Loucy (cell line): ENCODE measurements around the gene DUSP6.

Experiments
- CTCF ChIP-seq: fragments of 200-600 bp; sonication (generic); conservative IDR thresholded peaks from 2 replicates; pipeline ENCODE4 v1.5.1; 2014; ENCODE audit warnings: mild to moderate bottlenecking, antibody characterized with exemption, low read length
- EZH2phosphoT487 ChIP-seq: fragments of 200-600 bp; IDR thresholded peaks from 2 replicates; pipeline ENCODE4 v1.6.1; 2018; ENCODE audit warnings: antibody characterized with exemption, mild to moderate bottlenecking, moderate library complexity, borderline replicate concordance

- TF ChIP-seq CTCF: no peak
- no peak for TF ChIP-seq EZH2phosphoT487
These were observed at the start of gene DUSP6 for GRCh38 chr12:89352492-89353187.
